HEK293 (cell line): ENCODE measurements around the gene LRRTM4.
"Not testable (repeated sequence)": the region's sequence is repeated elsewhere in the genome, so short reads cannot be mapped to it uniquely, and the experiment has no call there.

Experiments used
- CTCF ChIA-PET: fragments of 350-600 bp; formaldehyde crosslinking; extraction: SDS; loops from one replicate; lab custom pipeline; 2021; ENCODE audit warnings: antibody characterized with exemption; lab: Yijun Ruan, JAX
- POLR2A ChIA-PET: fragments of 300-600 bp; formaldehyde crosslinking; extraction: SDS; loops from one replicate; lab custom pipeline; 2020; ENCODE audit warnings: antibody characterized with exemption, inconsistent platforms; lab: Yijun Ruan, JAX
- H3K27ac ChIP-seq: fragments of 200-500 bp; sonication (Bioruptor generic); 2 replicates; pipeline ENCODE4 v1.5.1; 2014; ENCODE audit warnings: low read depth, low read length, control low read depth, inconsistent platforms; ENCODE audit errors: extremely low read depth
- H3K36me3 ChIP-seq, 2 experiments: fragments of 200-500 bp in 1 of 2; sonication (Bioruptor generic) in 1 of 2; 1 replicate in 1 of 2; 2 replicates in 1 of 2; pipeline ENCODE4 v1.5.1; 2014 to 2017; ENCODE audit warnings: inconsistent platforms in 2 of 2, low read length in 2 of 2; ENCODE audit not compliant: control insufficient read depth in 2 of 2, insufficient read depth in 1 of 2
- H3K4me1 ChIP-seq: fragments of 200-500 bp; sonication (Bioruptor generic); 2 replicates; pipeline ENCODE4 v1.5.1; 2014; ENCODE audit warnings: mild to moderate bottlenecking, low read length, inconsistent platforms; ENCODE audit not compliant: control insufficient read depth, insufficient read depth
- H3K4me3 ChIP-seq: 2 replicates; pipeline ENCODE4 v1.5.1; 2011; ENCODE audit warnings: low read depth, mild to moderate bottlenecking, control low read depth, low read length, moderate library complexity
- H3K9me3 ChIP-seq: fragments of 200-500 bp; sonication (Bioruptor generic); 2 replicates; pipeline ENCODE4 v1.5.1; 2014; ENCODE audit warnings: low read depth, low read length, inconsistent platforms; ENCODE audit not compliant: control insufficient read depth, insufficient read depth
- EGR2 ChIP-seq: fragments of 450-650 bp; formaldehyde crosslinking; IDR thresholded peaks from 2 replicates; pipeline ENCODE4 v1.5.1; 2016; ENCODE audit warnings: low read depth, missing biosample characterization, missing genetic modification characterization
- KLF7 ChIP-seq: fragments of 450-650 bp; formaldehyde crosslinking; IDR thresholded peaks from 2 replicates; pipeline ENCODE4 v1.5.1; 2016; ENCODE audit warnings: missing biosample characterization, missing genetic modification characterization, borderline replicate concordance
- MEIS1 ChIP-seq: sonication (generic); formaldehyde crosslinking; IDR thresholded peaks from 2 replicates; pipeline ENCODE4 v1.8.1; 2022; ENCODE audit warnings: missing genetic modification reagents, mild to moderate bottlenecking, borderline replicate concordance
- MYNN ChIP-seq: fragments of 450-650 bp; formaldehyde crosslinking; IDR thresholded peaks from 2 replicates; pipeline ENCODE4 v1.5.1; 2016; ENCODE audit warnings: missing biosample characterization, missing genetic modification characterization, borderline replicate concordance
- PATZ1 ChIP-seq: fragments of 450-650 bp; formaldehyde crosslinking; IDR thresholded peaks from 2 replicates; pipeline ENCODE4 v1.5.1; 2016; ENCODE audit warnings: missing biosample characterization, missing genetic modification characterization
- TCF7L2 ChIP-seq: IDR thresholded peaks from 2 replicates; pipeline ENCODE4 v1.6.1; 2011; ENCODE audit warnings: low read depth, mild to moderate bottlenecking, inconsistent platforms, low read length, moderate library complexity, borderline replicate concordance
- TRIM28 ChIP-seq: IDR thresholded peaks from 2 replicates; pipeline ENCODE4 v1.6.1; 2011; ENCODE audit warnings: low read length, control low read depth, borderline replicate concordance
- ZNF140 ChIP-seq: fragments of 450-650 bp; formaldehyde crosslinking; IDR thresholded peaks from 2 replicates; pipeline ENCODE4 v1.5.1; 2016; ENCODE audit warnings: missing biosample characterization, missing genetic modification characterization
- ZNF223 ChIP-seq: fragments of 450-650 bp; formaldehyde crosslinking; IDR thresholded peaks from 2 replicates; pipeline ENCODE4 v1.5.1; 2016; ENCODE audit warnings: missing biosample characterization, missing genetic modification characterization
- ZNF239 ChIP-seq: fragments of 450-650 bp; formaldehyde crosslinking; IDR thresholded peaks from 2 replicates; pipeline ENCODE4 v1.5.1; 2016; ENCODE audit warnings: missing biosample characterization, missing genetic modification characterization
- ZNF248 ChIP-seq: fragments of 450-650 bp; formaldehyde crosslinking; IDR thresholded peaks from 2 replicates; pipeline ENCODE4 v1.5.1; 2017; ENCODE audit warnings: missing biosample characterization, missing genetic modification characterization
- ZNF366 ChIP-seq: fragments of 450-650 bp; formaldehyde crosslinking; conservative IDR thresholded peaks from 2 replicates; pipeline ENCODE4 v1.5.1; 2016; ENCODE audit warnings: missing biosample characterization, missing genetic modification characterization
- ZNF391 ChIP-seq: fragments of 450-650 bp; formaldehyde crosslinking; IDR thresholded peaks from 2 replicates; pipeline ENCODE4 v1.5.1; 2016; ENCODE audit warnings: low read depth, missing biosample characterization, missing genetic modification characterization, borderline replicate concordance
- ZNF514 ChIP-seq: fragments of 450-650 bp; formaldehyde crosslinking; IDR thresholded peaks from 2 replicates; pipeline ENCODE4 v1.5.1; 2016; ENCODE audit warnings: missing biosample characterization, missing genetic modification characterization
- ZNF549 ChIP-seq: fragments of 450-650 bp; IDR thresholded peaks from 2 replicates; pipeline ENCODE4 v1.5.1; 2018; ENCODE audit warnings: missing biosample characterization, missing genetic modification characterization, mild to moderate bottlenecking, inconsistent platforms, moderate library complexity
- ZNF629 ChIP-seq: fragments of 450-650 bp; formaldehyde crosslinking; IDR thresholded peaks from 2 replicates; pipeline ENCODE4 v1.5.1; 2017; ENCODE audit warnings: missing biosample characterization, missing genetic modification characterization
- ZNF707 ChIP-seq: fragments of 450-650 bp; formaldehyde crosslinking; IDR thresholded peaks from 2 replicates; pipeline ENCODE4 v1.5.1; 2016; ENCODE audit warnings: missing biosample characterization, missing genetic modification characterization
- ZNF776 ChIP-seq: fragments of 450-650 bp; formaldehyde crosslinking; IDR thresholded peaks from 2 replicates; pipeline ENCODE4 v1.5.0; 2017; ENCODE audit warnings: missing biosample characterization, missing genetic modification characterization, borderline replicate concordance
- ZNF830 ChIP-seq: fragments of 450-650 bp; IDR thresholded peaks from 2 replicates; pipeline ENCODE4 v1.5.0; 2018; ENCODE audit warnings: missing biosample characterization, missing genetic modification characterization, low read depth, mild to moderate bottlenecking, moderate library complexity
- ZNF843 ChIP-seq: fragments of 450-650 bp; formaldehyde crosslinking; IDR thresholded peaks from 2 replicates; pipeline ENCODE4 v1.5.1; 2016; ENCODE audit warnings: missing biosample characterization, missing genetic modification characterization
- ZXDB ChIP-seq: fragments of 450-650 bp; formaldehyde crosslinking; IDR thresholded peaks from 2 replicates; pipeline ENCODE4 v1.5.1; 2016; ENCODE audit warnings: missing biosample characterization, missing genetic modification characterization
- TF ChIP-seq, protein P1 (sequence below): fragments of 450-650 bp; formaldehyde crosslinking; IDR thresholded peaks from 2 replicates; pipeline ENCODE4 v1.5.1; 2016; ENCODE audit warnings: missing biosample characterization, missing genetic modification characterization

The LRRTM4 gene

GRCh38 chr2:77179297-77179696, 342.9 kb downstream of the LRRTM4 start:
- ChIA-PET POLR2A (no interaction called here), CTCF (no interaction called here)
- no peak overlapping the region for H3K4me3 ChIP-seq
- H3K9me3 ChIP-seq, result no peaks in the 10 kb centered on the region
- no peak overlapping the region for H3K27ac ChIP-seq
- no peaks in the 10 kb centered on the region for H3K36me3 ChIP-seq
- no peaks in the 10 kb centered on the region for H3K4me1 ChIP-seq
- TF ChIP-seq KLF7, result no peak
- no peak for TF ChIP-seq ZNF707 (tag by site-specific recombination)
- no peak for TF ChIP-seq ZXDB
- no peak for TF ChIP-seq ZNF514 (tag by site-specific recombination)
- TF ChIP-seq ZNF843 (tag by site-specific recombination), result no peak
- no peak for TF ChIP-seq ZNF776 (tag by site-specific recombination)
- TF ChIP-seq ZNF223, result no peak
- no peak for TF ChIP-seq ZNF248 (tag by site-specific recombination)
- TF ChIP-seq ZNF830, result no peak
- TF ChIP-seq ZNF549, result no peak
- no peak for TF ChIP-seq ZNF629 (tag by site-specific recombination)
- TF ChIP-seq, protein P1, sequence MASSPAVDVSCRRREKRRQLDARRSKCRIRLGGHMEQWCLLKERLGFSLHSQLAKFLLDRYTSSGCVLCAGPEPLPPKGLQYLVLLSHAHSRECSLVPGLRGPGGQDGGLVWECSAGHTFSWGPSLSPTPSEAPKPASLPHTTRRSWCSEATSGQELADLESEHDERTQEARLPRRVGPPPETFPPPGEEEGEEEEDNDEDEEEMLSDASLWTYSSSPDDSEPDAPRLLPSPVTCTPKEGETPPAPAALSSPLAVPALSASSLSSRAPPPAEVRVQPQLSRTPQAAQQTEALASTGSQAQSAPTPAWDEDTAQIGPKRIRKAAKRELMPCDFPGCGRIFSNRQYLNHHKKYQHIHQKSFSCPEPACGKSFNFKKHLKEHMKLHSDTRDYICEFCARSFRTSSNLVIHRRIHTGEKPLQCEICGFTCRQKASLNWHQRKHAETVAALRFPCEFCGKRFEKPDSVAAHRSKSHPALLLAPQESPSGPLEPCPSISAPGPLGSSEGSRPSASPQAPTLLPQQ (tag by site-specific recombination), result no peak
- no peak for TF ChIP-seq ZNF239 (tag by site-specific recombination)

DNA sequence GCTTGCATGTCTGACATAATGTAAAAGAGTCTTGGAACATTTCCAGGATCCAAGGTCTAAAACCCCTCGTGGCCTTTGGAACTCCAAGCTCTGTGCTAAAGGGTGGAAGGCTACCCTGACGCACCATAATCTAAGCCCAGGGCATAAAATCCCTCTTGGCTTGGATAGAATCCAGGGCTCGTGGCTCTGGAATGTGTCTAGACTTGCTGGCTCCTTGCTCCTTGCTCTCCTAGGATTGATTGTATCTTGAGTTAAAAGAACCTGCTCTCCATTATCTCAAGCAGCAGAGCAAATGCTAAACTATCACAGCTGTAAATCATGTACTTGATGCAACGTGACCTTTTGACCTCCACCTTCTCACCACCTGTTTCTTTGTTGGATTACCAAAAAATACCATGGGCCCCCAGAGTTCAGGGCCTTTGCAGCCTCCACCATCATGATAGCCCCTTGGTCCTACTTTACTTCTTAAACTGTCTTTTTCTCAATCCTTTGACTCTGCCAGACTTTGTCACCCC, 346.9 kb downstream of the LRRTM4 start:
- H3K4me1 ChIP-seq, POLR2A ChIA-PET, H3K36me3 ChIP-seq, H3K4me3 ChIP-seq, H3K9me3 ChIP-seq, CTCF ChIA-PET, H3K27ac ChIP-seq: not testable (repeated sequence)
- TF ChIP-seq TCF7L2, result peak; percentile 43; the same call in 1 of the 2 replicates
- TF ChIP-seq TRIM28, result 0 out of 2 replicates have a peak, but pooled peaks have one; percentile 22

DNA sequence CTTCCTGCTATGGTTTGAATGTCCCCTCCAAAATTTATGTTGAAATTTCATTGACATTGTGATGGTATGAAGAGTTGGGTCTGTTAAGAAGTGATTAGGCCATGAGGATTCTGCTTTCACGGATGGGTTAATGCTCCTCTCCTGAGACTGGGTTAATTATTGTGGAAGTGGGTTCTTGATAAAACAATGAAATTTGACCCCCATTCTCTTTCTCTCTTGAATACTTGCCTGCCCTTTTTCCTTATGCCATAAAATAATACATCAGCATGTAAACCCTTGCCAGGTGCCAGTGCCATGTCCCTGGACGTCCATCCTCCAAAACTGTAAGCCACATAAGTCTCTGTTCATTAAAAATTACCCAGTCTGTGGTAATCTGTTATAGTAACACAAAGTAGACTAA, 352.8 kb downstream of the LRRTM4 start:
- TF ChIP-seq MEIS1 (CRISPR knock-in tag) (no peak), PATZ1 (tag by site-specific recombination) (no peak), EGR2 (tag by site-specific recombination) (no peak), ZNF366 (no peak), ZNF140 (no peak), TCF7L2 (no peak), ZNF391 (tag by site-specific recombination) (no peak), ZXDB (no peak), MYNN (no peak)
- no peaks in the 10 kb centered on the region for H3K4me1 ChIP-seq
- H3K36me3 ChIP-seq, result no peaks in the 10 kb centered on the region
- H3K4me3 ChIP-seq, result no peak overlapping the region
- ChIA-PET CTCF (no interaction called here), POLR2A (no interaction called here)
- H3K27ac ChIP-seq, result no peak overlapping the region
- no peaks in the 10 kb centered on the region for H3K9me3 ChIP-seq

DNA sequence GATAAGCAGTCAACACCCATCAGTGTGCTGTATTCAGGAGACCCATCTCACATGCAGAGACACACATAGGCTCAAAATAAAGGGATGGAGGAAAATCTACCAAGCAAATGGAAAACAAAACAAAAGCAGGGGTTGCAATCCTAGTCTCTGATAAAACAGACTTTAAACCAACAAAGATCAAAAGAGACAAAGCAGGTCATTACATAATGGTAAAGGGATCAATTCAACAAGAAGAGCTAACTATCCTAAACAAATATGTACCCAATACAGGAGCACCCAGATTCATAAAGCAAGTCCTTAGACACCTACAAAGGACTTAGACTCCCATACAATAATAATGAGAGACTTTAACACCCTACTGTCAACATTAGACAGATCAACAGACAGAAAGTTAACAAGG, 358.2 kb downstream of the LRRTM4 start:
- H3K36me3 ChIP-seq, H3K9me3 ChIP-seq, H3K4me3 ChIP-seq, CTCF ChIA-PET, H3K4me1 ChIP-seq, H3K27ac ChIP-seq, POLR2A ChIA-PET: not testable (repeated sequence)
